Measurements from ENCODE around the gene BCL2L12. TPM values are rescaled to one million over a fixed set of nuclear protein-coding genes. Genes with fewer than 3 reads are reported as not detected.

The BCL2L12 gene
- total RNA-seq, 1 experiment from 2014 or later = 145 TPM

DNA sequence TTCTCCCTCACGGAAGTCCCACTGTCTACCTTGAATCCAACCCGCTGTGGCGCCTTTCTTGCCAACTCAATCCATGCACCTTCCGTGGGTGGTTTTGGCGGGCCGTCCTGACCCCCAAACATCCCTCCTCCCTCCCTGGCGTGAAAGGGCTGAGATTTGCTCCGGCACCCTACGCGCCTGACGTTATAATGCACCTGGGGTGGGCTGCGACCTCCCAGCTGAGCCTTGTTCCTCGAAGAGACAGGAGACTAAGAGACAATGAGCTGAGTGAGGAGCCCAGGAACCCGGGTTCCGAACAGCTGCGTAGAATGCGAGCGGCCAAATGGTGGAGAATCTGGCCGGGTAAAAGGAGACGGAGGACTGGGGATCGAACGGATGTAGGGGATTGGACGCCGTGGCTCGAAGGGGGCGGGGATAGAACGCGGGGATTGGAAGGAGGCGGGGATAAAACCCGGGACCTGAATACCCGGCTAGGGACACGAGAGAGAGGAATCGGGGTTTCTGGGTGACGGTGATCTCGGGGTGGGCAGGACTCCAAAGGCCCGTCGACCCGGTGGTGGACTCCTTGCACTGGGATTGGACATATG, 25.0 kb downstream of the BCL2L12 start, which contains the start of gene CPT1C:
Gene CPT1C, plus strand, starts transcription at position 461 of the 587 bp plus-strand sequence. CDS start 1,137 bp downstream, outside the sequence.
- H2BK120ac ChIP-seq (ENCODE audit: low read depth, low read length, poor library complexity, severe bottlenecking) = no peak within 1 kb of the TSS
- peak within 1 kb of the TSS; percentile 89 for H3K14ac ChIP-seq (ENCODE audit: insufficient read depth, low read length)
- TF ChIP-seq, protein P1, sequence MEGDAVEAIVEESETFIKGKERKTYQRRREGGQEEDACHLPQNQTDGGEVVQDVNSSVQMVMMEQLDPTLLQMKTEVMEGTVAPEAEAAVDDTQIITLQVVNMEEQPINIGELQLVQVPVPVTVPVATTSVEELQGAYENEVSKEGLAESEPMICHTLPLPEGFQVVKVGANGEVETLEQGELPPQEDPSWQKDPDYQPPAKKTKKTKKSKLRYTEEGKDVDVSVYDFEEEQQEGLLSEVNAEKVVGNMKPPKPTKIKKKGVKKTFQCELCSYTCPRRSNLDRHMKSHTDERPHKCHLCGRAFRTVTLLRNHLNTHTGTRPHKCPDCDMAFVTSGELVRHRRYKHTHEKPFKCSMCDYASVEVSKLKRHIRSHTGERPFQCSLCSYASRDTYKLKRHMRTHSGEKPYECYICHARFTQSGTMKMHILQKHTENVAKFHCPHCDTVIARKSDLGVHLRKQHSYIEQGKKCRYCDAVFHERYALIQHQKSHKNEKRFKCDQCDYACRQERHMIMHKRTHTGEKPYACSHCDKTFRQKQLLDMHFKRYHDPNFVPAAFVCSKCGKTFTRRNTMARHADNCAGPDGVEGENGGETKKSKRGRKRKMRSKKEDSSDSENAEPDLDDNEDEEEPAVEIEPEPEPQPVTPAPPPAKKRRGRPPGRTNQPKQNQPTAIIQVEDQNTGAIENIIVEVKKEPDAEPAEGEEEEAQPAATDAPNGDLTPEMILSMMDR (conservative IDR thresholded peaks at IDR 0.05) = no peak
- Mint-ChIP-seq H3K36me3 (ENCODE audit: insufficient read depth in 1 of 3, low read depth in 3 of 3) (peaks cover 22 to 47% (median 40%) of the 10 kb centered on the region in 3 experiments; a peak in 6 of 7 replicates), H3K27ac (peak within 1 kb of the TSS; percentile 92 to 97 (median 97)), H3K9me3 (peaks cover 0 to 3% of the 10 kb centered on the region in 2 experiments; a peak in 1 of 5 replicates), H3K27me3 (ENCODE audit: low read depth) (no peaks in the 10 kb centered on the region; the same call in 1 of the 2 replicates), H3K4me3 (peak within 1 kb of the TSS; percentile 83 to 98), H3K4me1 (peaks cover 22 to 45% of the 10 kb centered on the region in 2 experiments)
- H3K4me2 ChIP-seq (ENCODE audit: insufficient read depth, insufficient read length, low read length) = peak within 1 kb of the TSS; percentile 98
- no peak within 1 kb of the TSS for H3K27ac ChIP-seq (ENCODE audit: insufficient read length, low read depth, low read length)
- H3K23ac ChIP-seq (ENCODE audit: insufficient read length, low read depth, low read length) = no peak within 1 kb of the TSS
- no peak within 1 kb of the TSS for H4K8ac ChIP-seq (replicated peaks; ENCODE audit: insufficient read length, low read depth, low read length)
- peak within 1 kb of the TSS; percentile 83 for H3K9ac ChIP-seq (ENCODE audit: extremely low read depth, insufficient read length, low read length)
- no peaks in the 10 kb centered on the region for H3K9me3 ChIP-seq (ENCODE audit: control insufficient read depth, low read depth, low read length)
- H3K79me2 ChIP-seq (ENCODE audit: insufficient read depth, low read length) = no peaks in the 10 kb centered on the region
- H3K27me3 ChIP-seq (ENCODE audit: insufficient read depth, low read length) = no peaks in the 10 kb centered on the region
- no peaks in the 10 kb centered on the region for H3K79me1 ChIP-seq (ENCODE audit: insufficient read depth, low read depth, low read length, poor library complexity, severe bottlenecking)
- H2AFZ ChIP-seq (ENCODE audit: low read length) = peak within 1 kb of the TSS; percentile 56
- H4K5ac ChIP-seq (ENCODE audit: insufficient read length, low read depth, low read length) = no peak within 1 kb of the TSS
- H3K4me1 ChIP-seq (ENCODE audit: insufficient read depth, low read length) = peaks cover 10% of the 10 kb centered on the region; the same call in 1 of the 2 replicates
- no peak within 1 kb of the TSS for H3K4ac ChIP-seq (ENCODE audit: low read depth, low read length)
- H2BK5ac ChIP-seq (ENCODE audit: insufficient read length, low read length) = no peak within 1 kb of the TSS
- H3T11ph ChIP-seq (ENCODE audit: low read length) = no peak within 1 kb of the TSS
- no peak within 1 kb of the TSS for H4K91ac ChIP-seq (ENCODE audit: insufficient read length, low read depth, low read length)
- no peak within 1 kb of the TSS for H3K56ac ChIP-seq (ENCODE audit: insufficient read length, low read depth, low read length)
- no peak within 1 kb of the TSS for H2AK5ac ChIP-seq (ENCODE audit: insufficient read length, low read length)
- H3K18ac ChIP-seq (ENCODE audit: insufficient read length, low read depth, low read length) = peak within 1 kb of the TSS; percentile 87
- WGBS (ENCODE audit: extremely low coverage, insufficient read length, low lambda C conversion rate) = no CpG with 5 or more reads among the region's 38 CpGs
- peaks cover 19% of the 10 kb centered on the region for H3K23me2 ChIP-seq (ENCODE audit: insufficient read length, low read depth, low read length, poor library complexity, severe bottlenecking)
- no peak within 1 kb of the TSS for H2BK15ac ChIP-seq (ENCODE audit: low read depth, low read length)
- H2BK20ac ChIP-seq (ENCODE audit: low read depth, low read length, poor library complexity, severe bottlenecking) = no peak within 1 kb of the TSS
- DNase-seq = peak; percentile 93
- no peak within 1 kb of the TSS for H2BK12ac ChIP-seq (ENCODE audit: insufficient read length, low read depth, low read length)
- no peaks in the 10 kb centered on the region for H4K20me1 ChIP-seq (ENCODE audit: control insufficient read depth, insufficient read depth, insufficient read length)
